SJSA1 (cell line): ENCODE data around the gene CLIP1. TPM values are rescaled to one million over a fixed set of nuclear protein-coding genes. Genes with fewer than 3 reads are reported as not detected.
"Not testable (repeated sequence)": the region's sequence is repeated elsewhere in the genome, so short reads cannot be mapped to it uniquely, and the experiment has no call there.

Experiments used
- DNase-seq, 2 experiments: peaks; one replicate each; pipeline ENCODE4 v3.0.0-alpha.2; 2015 to 2020; ENCODE audit warnings: low spot score in 2 of 2, low read depth in 1 of 2
- H3K27ac ChIP-seq: fragments of 250-450 bp; sonication (Bioruptor Pico); 2 replicates; pipeline ENCODE4 v1.5.1; 2020; ENCODE audit warnings: mild to moderate bottlenecking, moderate library complexity
- H3K27me3 ChIP-seq: fragments of 250-450 bp; sonication (Bioruptor Pico); replicated peaks from 2 replicates; pipeline ENCODE4 v1.5.1; 2020; ENCODE audit warnings: mild to moderate bottlenecking, moderate library complexity
- H3K36me3 ChIP-seq: fragments of 250-450 bp; sonication (Bioruptor Pico); 2 replicates; pipeline ENCODE4 v1.5.1; 2020; ENCODE audit warnings: mild to moderate bottlenecking
- H3K4me1 ChIP-seq: fragments of 250-450 bp; sonication (Bioruptor Pico); replicated peaks from 2 replicates; pipeline ENCODE4 v1.6.1; 2021; ENCODE audit warnings: mild to moderate bottlenecking
- H3K4me3 ChIP-seq: fragments of 250-450 bp; sonication (Bioruptor Pico); 2 replicates; pipeline ENCODE4 v1.5.1; 2020; ENCODE audit warnings: mild to moderate bottlenecking
- H3K9me3 ChIP-seq: fragments of 250-450 bp; sonication (Bioruptor Pico); replicated peaks from 2 replicates; pipeline ENCODE4 v1.5.1; 2020; ENCODE audit warnings: mild to moderate bottlenecking
- total RNA-seq: library from RNA; depleted of rRNA; stranded (reverse); fragments of >200 nt; shearing (Covaris generic); gene quantifications from 2 replicates; pipeline ENCODE4 v1.2.3, GENCODE V29; 2014

Gene CLIP1
- total RNA-seq, 1 experiment from 2014 or later = 41.3 TPM

GRCh38 chr12:122397981-122398380 lies 24.5 kb downstream of the CLIP1 start:
- not testable (repeated sequence) for H3K9me3 ChIP-seq, H3K4me3 ChIP-seq, DNase-seq, H3K27ac ChIP-seq, H3K27me3 ChIP-seq
- peaks cover 38% of the 10 kb centered on the region for H3K4me1 ChIP-seq
- H3K36me3 ChIP-seq = peaks cover 16% of the 10 kb centered on the region

GRCh38 chr12:122395319-122395718 lies 27.1 kb downstream of the CLIP1 start:
- Histone ChIP-seq H3K27me3 (no peaks in the 10 kb centered on the region), H3K4me3 (no peak overlapping the region), H3K36me3 (peaks cover 12% of the 10 kb centered on the region), H3K9me3 (no peaks in the 10 kb centered on the region), H3K27ac (peak overlapping the region; percentile 46), H3K4me1 (peaks cover 25% of the 10 kb centered on the region)
- peak; percentile 40 to 47 for DNase-seq

GRCh38 chr12:122394626-122395194 lies 27.8 kb downstream of the CLIP1 start:
- Histone ChIP-seq H3K36me3 (peaks cover 11% of the 10 kb centered on the region), H3K4me3 (no peak overlapping the region), H3K27me3 (no peaks in the 10 kb centered on the region), H3K9me3 (no peaks in the 10 kb centered on the region), H3K4me1 (peaks cover 19% of the 10 kb centered on the region), H3K27ac (peak overlapping the region; percentile 46)
- DNase-seq = no peak

GRCh38 chr12:122393817-122394216 lies 28.7 kb downstream of the CLIP1 start:
- Histone ChIP-seq H3K9me3 (no peaks in the 10 kb centered on the region), H3K4me1 (peaks cover 10% of the 10 kb centered on the region), H3K27ac (no peak overlapping the region), H3K4me3 (no peak overlapping the region), H3K36me3 (peaks cover 4% of the 10 kb centered on the region), H3K27me3 (no peaks in the 10 kb centered on the region)
- DNase-seq = no peak

GRCh38 chr12:122392411-122392810 lies 30.1 kb downstream of the CLIP1 start:
- Histone ChIP-seq H3K27ac (no peak overlapping the region), H3K27me3 (no peaks in the 10 kb centered on the region), H3K4me1 (peaks cover 10% of the 10 kb centered on the region), H3K4me3 (no peak overlapping the region), H3K36me3 (peaks cover 4% of the 10 kb centered on the region), H3K9me3 (no peaks in the 10 kb centered on the region)
- no peak for DNase-seq

GRCh38 chr12:122389677-122390076 lies 32.8 kb downstream of the CLIP1 start:
- H3K27ac ChIP-seq = no peak overlapping the region
- no peaks in the 10 kb centered on the region for H3K36me3 ChIP-seq
- H3K4me3 ChIP-seq = no peak overlapping the region
- no peaks in the 10 kb centered on the region for H3K27me3 ChIP-seq
- DNase-seq = no peak
- no peaks in the 10 kb centered on the region for H3K9me3 ChIP-seq
- no peaks in the 10 kb centered on the region; the same call in 1 of the 2 replicates for H3K4me1 ChIP-seq

- Histone ChIP-seq H3K36me3 (no peaks in the 10 kb centered on the region), H3K4me3 (no peak overlapping the region), H3K27me3 (no peaks in the 10 kb centered on the region), H3K27ac (no peak overlapping the region), H3K4me1 (no peaks in the 10 kb centered on the region), H3K9me3 (no peaks in the 10 kb centered on the region)
- no peak for DNase-seq
Observed at GRCh38 chr12:122387887-122388286, 34.6 kb downstream of the CLIP1 start.

GRCh38 chr12:122385171-122386016 lies 37.1 kb downstream of the CLIP1 start:
- Histone ChIP-seq H3K27ac (no peak overlapping the region), H3K27me3 (no peaks in the 10 kb centered on the region), H3K4me3 (no peak overlapping the region)

GRCh38 chr12:122382919-122383350 lies 39.5 kb downstream of the CLIP1 start:
- Histone ChIP-seq H3K27ac (no peak overlapping the region), H3K27me3 (no peaks in the 10 kb centered on the region)

More at GRCh38 chr12:122385171-122386016, 37.1 kb downstream of the CLIP1 start:
- DNase-seq = no peak
- H3K9me3 ChIP-seq = no peaks in the 10 kb centered on the region
- H3K4me1 ChIP-seq = no peaks in the 10 kb centered on the region
- H3K36me3 ChIP-seq = peaks cover 8% of the 10 kb centered on the region

GRCh38 chr12:122381021-122381420 lies 41.4 kb downstream of the CLIP1 start:
- H3K9me3 ChIP-seq = no peaks in the 10 kb centered on the region
- H3K27me3 ChIP-seq = no peaks in the 10 kb centered on the region
- H3K36me3 ChIP-seq = peaks cover 38% of the 10 kb centered on the region
- H3K27ac ChIP-seq = no peak overlapping the region
- H3K4me1 ChIP-seq = no peaks in the 10 kb centered on the region
- no peak for DNase-seq
- H3K4me3 ChIP-seq = no peak overlapping the region

More at GRCh38 chr12:122382919-122383350, 39.5 kb downstream of the CLIP1 start:
- H3K4me1 ChIP-seq = no peaks in the 10 kb centered on the region
- H3K9me3 ChIP-seq = no peaks in the 10 kb centered on the region
- no peak overlapping the region for H3K4me3 ChIP-seq
- peaks cover 19% of the 10 kb centered on the region for H3K36me3 ChIP-seq
- DNase-seq = no peak

- H3K36me3 ChIP-seq = peaks cover 57% of the 10 kb centered on the region
- H3K4me1 ChIP-seq, DNase-seq, H3K4me3 ChIP-seq, H3K27ac ChIP-seq, H3K27me3 ChIP-seq, H3K9me3 ChIP-seq: not testable (repeated sequence)
Observed at GRCh38 chr12:122376751-122377150, 45.7 kb downstream of the CLIP1 start.

GRCh38 chr12:122374707-122375106 lies 47.8 kb downstream of the CLIP1 start:
- Histone ChIP-seq H3K27me3 (no peaks in the 10 kb centered on the region), H3K4me3 (no peak overlapping the region), H3K36me3 (peaks cover 57% of the 10 kb centered on the region), H3K27ac (no peak overlapping the region), H3K9me3 (no peaks in the 10 kb centered on the region), H3K4me1 (peaks cover 1% of the 10 kb centered on the region)
- DNase-seq = no peak

- H3K9me3 ChIP-seq = no peaks in the 10 kb centered on the region
- no peaks in the 10 kb centered on the region for H3K27me3 ChIP-seq
- no peak for DNase-seq
- H3K4me1 ChIP-seq = peaks cover 33% of the 10 kb centered on the region
- H3K36me3 ChIP-seq = peaks cover 41% of the 10 kb centered on the region
- no peak overlapping the region for H3K27ac ChIP-seq
- H3K4me3 ChIP-seq = no peak overlapping the region
Observed at GRCh38 chr12:122371475-122372045, 50.9 kb downstream of the CLIP1 start.
